Panc1 (cell line): ENCODE results near the gene SH2D3C. TPM values are rescaled to one million over a fixed set of nuclear protein-coding genes. Genes with fewer than 3 reads are reported as not detected.

Experiments used
- ATAC-seq: fragments of 200-7000 bp; cut with Tn5 transposase; 2 replicates; pipeline ENCODE4 v1.9.1; 2020; ENCODE audit warnings: mild to moderate bottlenecking, moderate library complexity
- BruUV-seq: library from RNA; stranded (reverse); fragments of 400-500 nt; replicated peaks from 2 replicates; lab custom pipeline; 2021; lab: Mats Ljungman, UMichigan
- CTCF ChIA-PET: fragments of 300-600 bp; sonication (Branson Sonifier 250); formaldehyde crosslinking; loops from one replicate; lab custom pipeline; 2022; ENCODE audit warnings: antibody characterized with exemption; lab: Charles Lee
- POLR2A ChIA-PET: fragments of 300-600 bp; sonication (Branson Sonifier 250); formaldehyde crosslinking; loops from one replicate; lab custom pipeline; 2022; ENCODE audit warnings: antibody characterized with exemption; lab: Charles Lee
- DNase-seq: peaks from one replicate; pipeline ENCODE4 v3.0.0-alpha.2; 2010; ENCODE audit warnings: low read depth, low spot score
- H3K27ac ChIP-seq: 2 replicates; pipeline ENCODE4 v1.5.1; 2011; ENCODE audit warnings: mild to moderate bottlenecking, low read length, inconsistent platforms
- H3K27me3 ChIP-seq: fragments of 200-500 bp; sonication (Bioruptor generic); 2 replicates; pipeline ENCODE4 v1.6.0; 2014; ENCODE audit warnings: low read length, inconsistent platforms; ENCODE audit not compliant: control insufficient read depth, insufficient read depth
- H3K36me3 ChIP-seq: fragments of 200-500 bp; sonication (Bioruptor generic); 2 replicates; pipeline ENCODE4 v1.5.1; 2014; ENCODE audit warnings: inconsistent platforms, mild to moderate bottlenecking, low read length, moderate library complexity; ENCODE audit not compliant: control insufficient read depth, insufficient read depth
- H3K4me1 ChIP-seq: 2 replicates; pipeline ENCODE4 v1.5.1; 2011; ENCODE audit warnings: inconsistent platforms, mild to moderate bottlenecking, low read length, moderate library complexity; ENCODE audit not compliant: control insufficient read depth, insufficient read depth
- H3K4me3 ChIP-seq, 2 experiments: 2 replicates each; pipeline ENCODE4 v1.5.1; 2011 to 2012; ENCODE audit warnings: low read depth in 2 of 2, low read length in 2 of 2, mild to moderate bottlenecking in 2 of 2, inconsistent platforms in 1 of 2, moderate library complexity in 1 of 2
- H3K9me3 ChIP-seq: fragments of 200-500 bp; sonication (Bioruptor generic); 2 replicates; pipeline ENCODE4 v1.5.1; 2014; ENCODE audit warnings: low read depth, mild to moderate bottlenecking, inconsistent platforms, low read length, moderate library complexity; ENCODE audit not compliant: control insufficient read depth, insufficient read depth
- POLR2AphosphoS5 ChIP-seq: IDR thresholded peaks from 2 replicates; pipeline ENCODE4 v1.6.1; 2012; ENCODE audit warnings: mild to moderate bottlenecking, low read depth, low read length, moderate library complexity
- SIN3A ChIP-seq: IDR thresholded peaks from 2 replicates; pipeline ENCODE4 v1.6.1; 2012; ENCODE audit warnings: low read depth, mild to moderate bottlenecking, low read length, moderate library complexity, borderline replicate concordance; ENCODE audit not compliant: insufficient read depth
- TCF7L2 ChIP-seq: IDR thresholded peaks from 2 replicates; pipeline ENCODE4 v1.6.1; 2011; ENCODE audit warnings: mild to moderate bottlenecking, low read depth, low read length, inconsistent platforms
- in situ Hi-C: cut with HindIII; loops from 2 replicates; pipeline ENCODE4 v1.10.0; 2016; ENCODE audit warnings: low sequenced_read_pairs, low pct_unique_long_range_greater_than_20kb
- intact Hi-C: fragments of 100-400 bp; cut with micrococcal nuclease; formaldehyde crosslinking; loops from one replicate; pipeline ENCODE4 v1.10.0; 2022; ENCODE audit not compliant: unreplicated experiment
- total RNA-seq: library from RNA; stranded (reverse); gene quantifications from one replicate; pipeline ENCODE4 v1.2.1, GENCODE V29; 2021; ENCODE audit not compliant: unreplicated experiment
- TF ChIP-seq, protein P1 (sequence below), 2 experiments: IDR thresholded peaks; 2 replicates each; pipeline ENCODE4 v1.6.1; 2011 to 2012; ENCODE audit warnings: low read depth in 2 of 2, control low read depth in 1 of 2, low read length in 1 of 2, mild to moderate bottlenecking in 1 of 2, moderate library complexity in 1 of 2; ENCODE audit not compliant: insufficient read depth in 1 of 2
- TF ChIP-seq, protein P2 (sequence below): fragments of 450-650 bp; IDR thresholded peaks from 2 replicates; pipeline ENCODE4 v1.5.1; 2017; ENCODE audit warnings: mild to moderate bottlenecking

SH2D3C gene
- total RNA-seq, 1 experiment from 2014 or later = 0.49 TPM

DNA sequence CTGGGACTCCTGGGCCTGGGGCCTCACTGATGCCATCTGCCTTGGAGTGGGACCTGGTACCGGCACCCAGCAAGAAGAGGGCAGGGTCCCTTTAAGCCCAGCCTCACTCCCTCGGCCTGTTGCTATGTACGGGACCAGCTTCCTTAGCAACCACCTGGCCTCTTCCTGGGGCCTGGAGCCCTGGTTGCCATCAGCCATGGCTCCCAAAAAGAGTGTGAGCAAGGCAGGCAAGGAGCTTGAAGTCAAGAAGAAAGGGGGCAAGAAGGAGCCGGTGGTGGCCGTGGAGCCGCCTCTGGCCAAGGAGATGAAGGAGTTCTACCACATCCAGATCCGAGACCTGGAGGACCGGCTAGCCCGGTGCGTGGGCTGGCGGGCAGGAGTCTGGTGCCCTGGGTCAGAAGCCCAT is 71.6 kb downstream of the SH2D3C start, which contains the start of gene CFAP157:
TSS of gene CFAP157 (plus strand) at position 153 of the 406 bp plus-strand sequence. CDS start at position 197, 44 bp downstream.
- intact Hi-C loops = no loop called here
- H3K36me3 ChIP-seq = no peaks in the 10 kb centered on the region
- no peak within 1 kb of the TSS for H3K4me3 ChIP-seq
- TF ChIP-seq SIN3A (no peak), TCF7L2 (no peak), POLR2AphosphoS5 (no peak)
- TF ChIP-seq, protein P1, sequence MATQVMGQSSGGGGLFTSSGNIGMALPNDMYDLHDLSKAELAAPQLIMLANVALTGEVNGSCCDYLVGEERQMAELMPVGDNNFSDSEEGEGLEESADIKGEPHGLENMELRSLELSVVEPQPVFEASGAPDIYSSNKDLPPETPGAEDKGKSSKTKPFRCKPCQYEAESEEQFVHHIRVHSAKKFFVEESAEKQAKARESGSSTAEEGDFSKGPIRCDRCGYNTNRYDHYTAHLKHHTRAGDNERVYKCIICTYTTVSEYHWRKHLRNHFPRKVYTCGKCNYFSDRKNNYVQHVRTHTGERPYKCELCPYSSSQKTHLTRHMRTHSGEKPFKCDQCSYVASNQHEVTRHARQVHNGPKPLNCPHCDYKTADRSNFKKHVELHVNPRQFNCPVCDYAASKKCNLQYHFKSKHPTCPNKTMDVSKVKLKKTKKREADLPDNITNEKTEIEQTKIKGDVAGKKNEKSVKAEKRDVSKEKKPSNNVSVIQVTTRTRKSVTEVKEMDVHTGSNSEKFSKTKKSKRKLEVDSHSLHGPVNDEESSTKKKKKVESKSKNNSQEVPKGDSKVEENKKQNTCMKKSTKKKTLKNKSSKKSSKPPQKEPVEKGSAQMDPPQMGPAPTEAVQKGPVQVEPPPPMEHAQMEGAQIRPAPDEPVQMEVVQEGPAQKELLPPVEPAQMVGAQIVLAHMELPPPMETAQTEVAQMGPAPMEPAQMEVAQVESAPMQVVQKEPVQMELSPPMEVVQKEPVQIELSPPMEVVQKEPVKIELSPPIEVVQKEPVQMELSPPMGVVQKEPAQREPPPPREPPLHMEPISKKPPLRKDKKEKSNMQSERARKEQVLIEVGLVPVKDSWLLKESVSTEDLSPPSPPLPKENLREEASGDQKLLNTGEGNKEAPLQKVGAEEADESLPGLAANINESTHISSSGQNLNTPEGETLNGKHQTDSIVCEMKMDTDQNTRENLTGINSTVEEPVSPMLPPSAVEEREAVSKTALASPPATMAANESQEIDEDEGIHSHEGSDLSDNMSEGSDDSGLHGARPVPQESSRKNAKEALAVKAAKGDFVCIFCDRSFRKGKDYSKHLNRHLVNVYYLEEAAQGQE (IDR thresholded peaks at IDR 0.05; ENCODE audit: insufficient read depth in 1 of 2, low read depth in 2 of 2, low read length in 1 of 2) = no peak
- DNase-seq (no peak), ATAC-seq (peak; percentile 44; the same call in 1 of the 2 replicates)
- ChIA-PET CTCF (no interaction called here), POLR2A (interaction anchor here (0.6 kb wide), 1 partner anchor 175 kb away, joined by 3 read pairs; no protein-coding TSS in a partner anchor)
- no peak within 1 kb of the TSS for H3K27ac ChIP-seq
- no peaks in the 10 kb centered on the region for H3K27me3 ChIP-seq
- H3K4me1 ChIP-seq = peaks cover 6% of the 10 kb centered on the region
- BruUV-seq = no TSS peak
- H3K9me3 ChIP-seq = no peaks in the 10 kb centered on the region
- in situ Hi-C loops = no loop called here

DNA sequence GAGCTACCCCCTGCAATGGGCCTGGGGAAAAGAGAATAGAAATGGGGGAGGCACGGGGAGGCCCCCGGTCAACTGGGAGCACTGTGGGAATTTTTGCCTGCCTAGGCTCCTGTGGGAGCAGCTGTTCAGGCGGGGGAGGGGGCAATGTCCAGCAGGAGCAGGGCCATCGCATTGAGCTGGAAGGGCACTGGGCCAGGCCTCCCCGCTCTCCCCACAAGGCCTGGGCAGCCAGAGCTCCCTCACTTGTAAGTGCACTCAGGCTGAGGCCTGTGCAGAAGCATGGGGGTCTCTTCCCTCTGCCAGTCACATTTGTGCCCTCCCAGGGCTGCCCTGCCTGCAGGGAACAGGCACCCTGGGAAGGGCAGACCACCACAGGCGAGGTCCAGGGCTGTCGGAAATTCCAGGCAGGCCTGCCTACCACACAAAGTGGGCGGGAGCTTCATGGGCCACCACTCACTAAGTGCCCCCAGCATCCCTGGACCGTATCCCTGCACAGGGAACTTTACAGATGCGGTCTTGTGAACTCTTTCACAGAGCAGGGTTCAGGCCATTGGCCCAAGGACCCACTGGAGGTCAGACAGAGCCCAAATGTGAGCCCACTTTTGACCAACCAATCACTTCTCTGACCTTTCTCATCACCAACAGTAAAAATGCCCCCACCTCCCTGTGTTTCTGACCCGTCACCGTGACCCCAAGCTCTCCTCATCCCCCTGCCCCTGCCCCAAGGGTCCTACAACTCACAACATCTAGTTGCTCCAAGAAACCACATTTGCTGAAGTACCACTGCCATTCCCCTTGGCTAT is 72.7 kb downstream of the SH2D3C start:
- ChIA-PET CTCF (no interaction called here), POLR2A (no interaction called here)
- H3K27me3 ChIP-seq = no peaks in the 10 kb centered on the region
- no peak for ATAC-seq
- TF ChIP-seq, protein P1 (IDR thresholded peaks at IDR 0.05; ENCODE audit: insufficient read depth in 1 of 2, low read depth in 2 of 2, low read length in 1 of 2) = no peak
- TF ChIP-seq POLR2AphosphoS5 (no peak), TCF7L2 (no peak), SIN3A (no peak)
- TF ChIP-seq, protein P2, sequence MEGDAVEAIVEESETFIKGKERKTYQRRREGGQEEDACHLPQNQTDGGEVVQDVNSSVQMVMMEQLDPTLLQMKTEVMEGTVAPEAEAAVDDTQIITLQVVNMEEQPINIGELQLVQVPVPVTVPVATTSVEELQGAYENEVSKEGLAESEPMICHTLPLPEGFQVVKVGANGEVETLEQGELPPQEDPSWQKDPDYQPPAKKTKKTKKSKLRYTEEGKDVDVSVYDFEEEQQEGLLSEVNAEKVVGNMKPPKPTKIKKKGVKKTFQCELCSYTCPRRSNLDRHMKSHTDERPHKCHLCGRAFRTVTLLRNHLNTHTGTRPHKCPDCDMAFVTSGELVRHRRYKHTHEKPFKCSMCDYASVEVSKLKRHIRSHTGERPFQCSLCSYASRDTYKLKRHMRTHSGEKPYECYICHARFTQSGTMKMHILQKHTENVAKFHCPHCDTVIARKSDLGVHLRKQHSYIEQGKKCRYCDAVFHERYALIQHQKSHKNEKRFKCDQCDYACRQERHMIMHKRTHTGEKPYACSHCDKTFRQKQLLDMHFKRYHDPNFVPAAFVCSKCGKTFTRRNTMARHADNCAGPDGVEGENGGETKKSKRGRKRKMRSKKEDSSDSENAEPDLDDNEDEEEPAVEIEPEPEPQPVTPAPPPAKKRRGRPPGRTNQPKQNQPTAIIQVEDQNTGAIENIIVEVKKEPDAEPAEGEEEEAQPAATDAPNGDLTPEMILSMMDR = no peak
- H3K27ac ChIP-seq = no peak overlapping the region
- H3K4me3 ChIP-seq = no peak overlapping the region
- intact Hi-C loops (no loop called here), in situ Hi-C loops (no loop called here)
- H3K9me3 ChIP-seq = no peaks in the 10 kb centered on the region
- H3K4me1 ChIP-seq = no peaks in the 10 kb centered on the region; the same call in 1 of the 2 replicates
- no peaks in the 10 kb centered on the region for H3K36me3 ChIP-seq
- no TSS peak for BruUV-seq
- no peak for DNase-seq
